Suprapubic skin (tissue), 4 donors: Measurements from ENCODE around the gene ATP2A1. TPM values are rescaled to one million over a fixed set of nuclear protein-coding genes. Genes with fewer than 3 reads are reported as not detected.

Experiments
- DNase-seq, 2 donors: peaks; one replicate each; pipeline ENCODE4 v3.0.0-alpha.2; 2019; ENCODE audit warnings: low spot score in 2 of 2
- H3K27ac ChIP-seq: fragments of 200-600 bp; sonication (generic); one replicate; pipeline ENCODE4 v1.5.1; 2019
- H3K27me3 ChIP-seq: fragments of 200-600 bp; sonication (generic); one replicate; pipeline ENCODE4 v1.5.1; 2019
- H3K36me3 ChIP-seq: fragments of 200-600 bp; sonication (generic); one replicate; pipeline ENCODE4 v1.5.1; 2019
- H3K4me1 ChIP-seq: fragments of 200-600 bp; sonication (generic); one replicate; pipeline ENCODE4 v1.5.1; 2019
- H3K4me3 ChIP-seq: fragments of 200-600 bp; sonication (generic); one replicate; pipeline ENCODE4 v1.5.1; 2019; ENCODE audit warnings: mild to moderate bottlenecking
- H3K9me3 ChIP-seq: fragments of 200-600 bp; sonication (generic); one replicate; pipeline ENCODE4 v1.5.1; 2019
- EP300 ChIP-seq: sonication (generic); formaldehyde crosslinking; IDR thresholded peaks from one replicate; pipeline ENCODE4 v1.6.1; 2017; ENCODE audit warnings: antibody characterized with exemption
- POLR2A ChIP-seq, 2 donors: fragments of 450-650 bp; IDR thresholded peaks; one replicate each; pipeline ENCODE4 v1.6.1; 2017; ENCODE audit warnings: antibody characterized with exemption in 2 of 2, mild to moderate bottlenecking in 2 of 2, moderate library complexity in 2 of 2
- POLR2AphosphoS5 ChIP-seq, 3 donors: sonication (generic); formaldehyde crosslinking; IDR thresholded peaks; one replicate each; pipeline ENCODE4 v1.6.1; 2017; ENCODE audit warnings: antibody characterized with exemption in 3 of 3
- WGBS: methylation state at CpG from one replicate; pipeline ENCODE4 v1.1.5; 2018; 5-methylcytosine and 5-hydroxymethylcytosine counted together
- total RNA-seq, 4 donors: library from RNA; depleted of rRNA; stranded (reverse); fragments of >200 nt; gene quantifications; one replicate each; pipeline ENCODE4 v1.1.0, GENCODE V29; 2016
- TF ChIP-seq, protein P1 (sequence below), 2 donors: fragments of 200-600 bp in 1 of 2; fragments of 450-650 bp in 1 of 2; sonication (generic) in 1 of 2; IDR thresholded peaks; one replicate each; pipeline ENCODE4 v1.5.1; 2016 to 2019; ENCODE audit warnings: antibody characterized with exemption in 2 of 2, mild to moderate bottlenecking in 1 of 2, moderate library complexity in 1 of 2

ATP2A1 gene
- total RNA-seq, 4 donors from 2014 or later: 0.34 to 0.72 TPM; not detected in 2

DNA sequence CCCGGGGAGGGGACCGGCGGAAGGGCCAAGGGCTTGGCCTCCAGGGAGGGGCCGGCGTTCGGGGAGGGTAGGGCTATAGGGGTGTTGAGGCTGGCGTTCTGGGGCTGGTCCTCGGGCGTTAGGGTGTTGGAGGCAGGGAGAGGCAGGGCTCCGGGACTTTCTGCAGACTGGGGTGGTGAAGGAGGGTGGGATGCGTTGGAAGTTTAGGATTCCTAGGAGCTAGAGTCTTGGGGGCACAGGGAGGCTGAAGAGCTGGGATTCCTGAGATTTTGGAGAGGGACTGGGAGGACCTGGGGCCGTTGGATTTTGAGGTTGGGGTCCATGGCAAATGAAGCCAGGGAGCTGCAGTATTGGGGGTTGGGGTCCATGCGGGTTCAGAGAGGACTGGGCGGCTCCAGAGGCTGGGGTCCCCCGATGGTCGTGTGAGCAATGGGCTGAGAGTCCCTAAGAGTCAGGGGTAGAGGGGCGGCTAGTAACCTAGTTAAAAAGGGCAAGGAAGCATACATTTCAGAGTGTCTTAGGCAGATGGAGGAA lies 73.2 kb downstream of the ATP2A1 start:
- DNase-seq: no peak
- 2% methylated on average over 17 of the region's 17 CpGs for WGBS
- no peaks in the 10 kb centered on the region for H3K27me3 ChIP-seq
- no peaks in the 10 kb centered on the region for H3K9me3 ChIP-seq
- peaks cover 19% of the 10 kb centered on the region for H3K4me1 ChIP-seq
- peak overlapping the region; percentile 97 for H3K4me3 ChIP-seq
- H3K27ac ChIP-seq: peak overlapping the region; percentile 84
- no peak for TF ChIP-seq POLR2AphosphoS5 (IDR thresholded peaks at IDR 0.05)
- TF ChIP-seq, protein P1, sequence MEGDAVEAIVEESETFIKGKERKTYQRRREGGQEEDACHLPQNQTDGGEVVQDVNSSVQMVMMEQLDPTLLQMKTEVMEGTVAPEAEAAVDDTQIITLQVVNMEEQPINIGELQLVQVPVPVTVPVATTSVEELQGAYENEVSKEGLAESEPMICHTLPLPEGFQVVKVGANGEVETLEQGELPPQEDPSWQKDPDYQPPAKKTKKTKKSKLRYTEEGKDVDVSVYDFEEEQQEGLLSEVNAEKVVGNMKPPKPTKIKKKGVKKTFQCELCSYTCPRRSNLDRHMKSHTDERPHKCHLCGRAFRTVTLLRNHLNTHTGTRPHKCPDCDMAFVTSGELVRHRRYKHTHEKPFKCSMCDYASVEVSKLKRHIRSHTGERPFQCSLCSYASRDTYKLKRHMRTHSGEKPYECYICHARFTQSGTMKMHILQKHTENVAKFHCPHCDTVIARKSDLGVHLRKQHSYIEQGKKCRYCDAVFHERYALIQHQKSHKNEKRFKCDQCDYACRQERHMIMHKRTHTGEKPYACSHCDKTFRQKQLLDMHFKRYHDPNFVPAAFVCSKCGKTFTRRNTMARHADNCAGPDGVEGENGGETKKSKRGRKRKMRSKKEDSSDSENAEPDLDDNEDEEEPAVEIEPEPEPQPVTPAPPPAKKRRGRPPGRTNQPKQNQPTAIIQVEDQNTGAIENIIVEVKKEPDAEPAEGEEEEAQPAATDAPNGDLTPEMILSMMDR (IDR thresholded peaks at IDR 0.05): no peak
- no peak for TF ChIP-seq EP300
- no peak for TF ChIP-seq POLR2A (IDR thresholded peaks at IDR 0.05)
- H3K36me3 ChIP-seq: peaks cover 33% of the 10 kb centered on the region

Other genes starting within 250 kb of the ATP2A1 start
- gene NPIPB8, start 240.4 kb upstream of the ATP2A1 start, total RNA-seq: 1 to 10 TPM in 2 of 4 donors, not detected in 2; 1.0 to 4.9 TPM
- 100 to 1,000 TPM; 105 to 235 (median 181) TPM for gene EIF3C, start 167.0 kb upstream of the ATP2A1 start, total RNA-seq
- gene NPIPB9, start 126.7 kb upstream of the ATP2A1 start, total RNA-seq: 1 to 10 TPM; 3.3 to 9.5 (median 6.1) TPM
- gene ATXN2L, start 55.5 kb upstream of the ATP2A1 start, total RNA-seq: 100 to 1,000 TPM in 3 of 4 donors, 10 to 100 TPM in 1; 88.5 to 236 (median 148) TPM
- gene TUFM, start 32.1 kb upstream of the ATP2A1 start, total RNA-seq: 100 to 1,000 TPM in 3 of 4 donors, 10 to 100 TPM in 1; 83.0 to 121 (median 107) TPM
- gene SH2B1, start 14.6 kb upstream of the ATP2A1 start, total RNA-seq: 10 to 100 TPM; 27.9 to 47.9 (median 37.3) TPM
- 100 to 1,000 TPM in 1 of 4 donors, 10 to 100 TPM in 3; 66.7 to 108 (median 81.5) TPM for gene RABEP2, start 46.8 kb downstream of the ATP2A1 start, total RNA-seq
- gene CD19, start 53.5 kb downstream of the ATP2A1 start, total RNA-seq: 1 to 10 TPM in 1 of 4 donors, under 1 TPM in 1, not detected in 2; 0.47 to 2.0 TPM
- gene NFATC2IP, start 72.4 kb downstream of the ATP2A1 start, total RNA-seq: 10 to 100 TPM; 26.4 to 65.3 (median 35.1) TPM
- 10 to 100 TPM; 26.0 to 42.8 (median 32.7) TPM for gene SPNS1, start 96.3 kb downstream of the ATP2A1 start, total RNA-seq
- 10 to 100 TPM in 2 of 4 donors, 1 to 10 TPM in 2; 1.3 to 17.9 (median 9.9) TPM for gene LAT, start 106.6 kb downstream of the ATP2A1 start, total RNA-seq